ENCODE results near the gene ANKRD52. TPM values are rescaled to one million over a fixed set of nuclear protein-coding genes. Genes with fewer than 3 reads are reported as not detected.
A peak's percentile ranks its signal among the peaks of the same experiment; 100 is the strongest.

Gene ANKRD52
- total and polyA plus RNA-seq, 2 of the 8 experiments (the other 6 are each of a cell fraction or from before 2014, with no cell fraction given), result 14.0 to 36.3 TPM

GRCh38 chr12:56189099-56189917, 68.9 kb downstream of the ANKRD52 start, which contains the start of gene SMARCC2 (continued):
- TF ChIP-seq JUND (IDR thresholded peaks at IDR 0.05; ENCODE audit: low read length), result no peak
- TF ChIP-seq ATF3 (IDR thresholded peaks at IDR 0.05; ENCODE audit: insufficient read depth, low read depth, low read length), result no peak
- no peak for TF ChIP-seq CHD2 (IDR thresholded peaks at IDR 0.05; ENCODE audit: low read length)
- TF ChIP-seq SIN3A (conservative IDR thresholded peaks at IDR 0.05 in 1 of 2, IDR thresholded peaks at IDR 0.05 in 1 of 2; ENCODE audit: low read depth in 1 of 2, low read length in 2 of 2), result peak; percentile 13 to 45; a peak in 1 of 4 replicates
- peak; percentile 22; the same call in 1 of the 2 replicates for TF ChIP-seq EGR1 (IDR thresholded peaks at IDR 0.05; ENCODE audit: borderline replicate concordance, low read depth, low read length)
- peak; percentile 83 for TF ChIP-seq PHF8 (conservative IDR thresholded peaks at IDR 0.05; ENCODE audit: low read depth, low read length)
- TF ChIP-seq GABPA (IDR thresholded peaks at IDR 0.05; ENCODE audit: borderline replicate concordance, insufficient read depth, low read length), result 0 out of 2 replicates have a peak, but pooled peaks have one; percentile 4
- TF ChIP-seq ZNF274 (IDR thresholded peaks at IDR 0.05; ENCODE audit: borderline replicate concordance, extremely low read depth, low read length), result no peak
- no peak for TF ChIP-seq BACH1 (IDR thresholded peaks at IDR 0.05; ENCODE audit: low read length)
- TF ChIP-seq KDM1A (IDR thresholded peaks at IDR 0.05; ENCODE audit: borderline replicate concordance, low read length), result no peak
- peak; percentile 75 to 96 (median 84) for TF ChIP-seq CTCF (IDR thresholded peaks at IDR 0.05; ENCODE audit: control extremely low read depth in 1 of 3, insufficient read depth in 1 of 3, low read depth in 1 of 3, low read length in 3 of 3)
- TF ChIP-seq RXRA (IDR thresholded peaks at IDR 0.05; ENCODE audit: insufficient read depth, low read depth, low read length), result no peak
- TF ChIP-seq SIRT6 (IDR thresholded peaks at IDR 0.05; ENCODE audit: low read length), result no peak
- TF ChIP-seq TEAD4 (IDR thresholded peaks at IDR 0.05; ENCODE audit: low read depth, low read length), result peak; percentile 15; the same call in 1 of the 2 replicates
- TF ChIP-seq RBBP5 (IDR thresholded peaks at IDR 0.05; ENCODE audit: borderline replicate concordance, low read depth, low read length), result no peak; the same call in 1 of the 2 replicates
- peak; percentile 72 for TF ChIP-seq POLR2AphosphoS5 (IDR thresholded peaks at IDR 0.05; ENCODE audit: low read depth, low read length)
- no peak for TF ChIP-seq SP1 (IDR thresholded peaks at IDR 0.05; ENCODE audit: low read depth, low read length)
- no peak for TF ChIP-seq SRF (IDR thresholded peaks at IDR 0.05; ENCODE audit: low read depth, low read length)
- TF ChIP-seq E2F6 (IDR thresholded peaks at IDR 0.05), result no peak; the same call in 1 of the 2 replicates
- TF ChIP-seq KDM5A (IDR thresholded peaks at IDR 0.05; ENCODE audit: low read length), result no peak

All from H1 (cell line).